GM18858 (cell line): Measurements from ENCODE around the gene RUBCNL.

Experiments
- ATAC-seq: cut with Tn5 transposase; IDR thresholded peaks from one replicate; pipeline ENCODE4 v1.9.1; 2021; ENCODE audit not compliant: unreplicated experiment

The RUBCNL gene

DNA sequence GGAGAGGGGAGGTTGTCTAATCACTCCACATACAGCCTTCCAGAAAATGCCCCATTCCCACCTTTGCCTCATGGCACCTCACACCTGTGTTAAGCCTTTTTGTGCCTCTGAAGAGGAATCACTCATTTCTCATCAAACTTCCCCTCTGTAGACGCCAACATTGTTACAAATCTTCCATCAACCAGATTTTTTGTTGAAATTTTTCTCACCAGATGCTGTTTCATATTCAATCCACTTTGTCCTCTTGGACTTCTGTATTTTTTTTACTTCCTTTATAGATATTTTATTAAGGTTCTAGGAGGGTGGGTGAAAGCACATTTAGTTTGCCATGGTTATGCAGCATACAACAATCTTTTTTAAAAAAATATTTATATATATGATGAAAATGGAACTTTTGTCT lies 74.0 kb downstream of the RUBCNL start:
- ATAC-seq = no peak

- ATAC-seq = no peak
These were observed 75.8 kb downstream of the RUBCNL start for GRCh38 chr13:46311217-46311616.

- no peak for ATAC-seq
These were observed 77.0 kb downstream of the RUBCNL start for GRCh38 chr13:46310066-46310465.

- ATAC-seq = no peak
These were observed 79.5 kb downstream of the RUBCNL start for GRCh38 chr13:46307554-46307953.

DNA sequence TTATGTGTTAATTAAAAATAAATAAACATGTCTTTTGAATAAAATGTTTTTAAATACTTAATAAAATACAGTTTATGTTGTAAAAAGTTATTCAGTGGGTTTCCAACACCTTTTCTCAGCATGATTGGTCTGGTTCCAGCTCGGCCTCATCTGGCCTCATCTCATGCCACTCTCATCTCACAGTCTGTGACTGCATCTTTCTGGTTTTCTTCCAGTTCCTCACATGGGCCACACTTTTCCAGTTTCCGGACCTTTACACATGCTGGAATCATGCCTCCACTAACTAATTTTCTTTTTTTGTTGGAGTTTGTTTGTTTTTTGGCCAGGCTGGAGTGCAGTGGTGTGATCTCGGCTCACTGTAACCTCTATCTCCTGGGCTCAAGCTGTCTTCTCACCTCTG lies 82.5 kb downstream of the RUBCNL start:
- no peak for ATAC-seq

- no peak for ATAC-seq
These were observed 83.2 kb downstream of the RUBCNL start for GRCh38 chr13:46303742-46304385.

DNA sequence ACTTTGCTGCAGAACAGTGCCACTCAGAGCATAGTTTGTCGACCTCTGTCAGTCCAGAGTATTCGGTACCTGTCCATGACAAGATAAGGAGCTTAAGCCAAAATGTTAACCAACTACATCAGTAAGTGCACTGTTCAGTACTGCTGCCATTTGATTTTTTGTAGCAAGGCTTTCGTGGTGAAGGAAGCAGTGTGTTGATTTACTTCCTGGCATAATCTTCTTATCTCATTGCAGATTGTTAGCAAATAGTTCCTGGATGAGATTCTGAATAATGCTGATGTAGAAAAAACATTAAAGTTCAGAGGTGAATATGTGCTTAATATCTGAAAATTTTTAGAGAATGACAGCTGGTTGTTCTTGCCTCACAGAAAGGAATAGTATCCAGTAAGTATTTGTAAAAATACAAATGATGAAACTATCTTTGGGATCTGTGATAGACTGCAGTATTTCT lies 89.7 kb downstream of the RUBCNL start:
- ATAC-seq = no peak

- no peak for ATAC-seq
These were observed 90.1 kb downstream of the RUBCNL start for GRCh38 chr13:46296921-46297320.

DNA sequence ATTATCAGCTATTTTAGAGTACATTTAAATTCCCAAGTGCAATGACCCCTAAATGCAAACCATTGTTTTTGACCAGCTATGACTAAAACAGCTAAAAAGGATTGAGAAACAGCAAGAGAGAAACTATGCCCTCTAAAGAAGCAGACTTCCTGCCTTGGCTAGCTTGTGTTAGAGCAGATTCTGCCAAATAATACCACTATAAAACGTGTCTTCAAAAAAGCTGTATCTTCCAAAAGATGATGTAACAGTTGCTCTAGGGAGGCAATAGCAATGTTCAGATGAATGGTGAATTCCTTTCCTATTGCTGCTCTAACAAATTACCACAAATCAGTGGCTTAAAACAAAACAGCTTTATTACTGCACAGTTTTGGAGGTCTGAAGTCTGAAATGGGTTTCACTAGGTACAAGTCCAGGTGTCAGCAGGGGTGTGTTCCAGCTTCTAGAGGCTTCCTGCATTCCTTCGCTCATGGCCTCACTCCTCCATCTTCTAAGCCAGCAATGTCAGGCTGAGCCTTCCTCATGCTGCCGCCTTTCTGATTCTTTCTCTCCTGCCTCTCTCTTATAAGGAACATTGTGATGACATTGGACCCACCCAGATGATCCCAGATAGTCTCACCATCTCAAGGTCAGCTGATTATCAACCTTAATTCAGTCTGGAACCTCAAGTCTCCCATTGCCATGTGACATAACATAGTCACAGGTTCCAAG lies 90.8 kb downstream of the RUBCNL start:
- ATAC-seq = peak; percentile 38

DNA sequence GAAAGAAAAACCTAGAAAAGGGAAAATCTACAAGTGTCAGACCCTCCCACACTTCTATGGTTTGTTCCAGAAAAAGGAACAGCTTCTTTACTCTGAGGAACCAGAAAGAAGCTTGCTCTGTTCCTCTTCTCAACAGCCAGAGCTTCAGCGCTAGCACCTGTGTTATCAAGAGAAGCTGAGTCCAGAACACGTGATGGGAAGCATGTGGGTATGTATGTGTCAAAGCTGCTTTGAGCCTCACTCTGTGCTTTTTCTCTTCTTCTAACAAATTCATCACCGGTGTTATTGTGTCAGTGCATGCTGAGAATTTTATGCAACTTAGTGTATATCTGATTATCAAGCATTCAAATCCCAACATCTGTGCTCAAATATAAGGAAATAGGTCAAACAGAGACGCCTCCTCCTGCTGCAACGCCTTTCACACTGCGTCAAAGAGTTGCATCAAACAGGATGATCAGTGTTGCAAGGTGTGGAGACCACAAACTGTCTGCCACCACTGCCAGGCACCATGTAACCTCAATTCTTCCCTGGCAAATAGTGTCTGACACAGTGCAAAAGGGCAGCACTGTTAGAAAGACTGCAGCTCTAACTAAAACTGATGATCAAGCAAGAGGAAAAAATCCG lies 91.4 kb downstream of the RUBCNL start:
- ATAC-seq = peak; percentile 66

- ATAC-seq = no peak
These were observed 93.6 kb downstream of the RUBCNL start for GRCh38 chr13:46293436-46293835.
